ENCODE results near the gene DAPK1. TPM values are rescaled to one million over a fixed set of nuclear protein-coding genes. Genes with fewer than 3 reads are reported as not detected.

DAPK1 gene
- polyA plus RNA-seq, 1 of the 3 experiments (the other 2 are of a cell fraction) = 0.61 TPM

- Histone ChIP-seq H3K27me3 (ENCODE audit: insufficient read depth) (no peaks in the 10 kb centered on the region), H3K9ac (no peak overlapping the region), H3K4me1 (ENCODE audit: control insufficient read depth in 1 of 2, insufficient read depth in 2 of 2, low read depth in 1 of 2, low read length in 1 of 2) (no peaks in the 10 kb centered on the region; a peak in 1 of 4 replicates), H3K4me3 (ENCODE audit: low read depth in 2 of 2, low read length in 1 of 2) (no peak overlapping the region), H3K36me3 (replicated peaks in 1 of 2; ENCODE audit: control insufficient read depth in 1 of 2, insufficient read depth in 2 of 2, low read length in 1 of 2) (no peaks in the 10 kb centered on the region), H2AFZ (ENCODE audit: low read depth) (no peak overlapping the region), H3K9me3 (no peaks in the 10 kb centered on the region), H3K79me2 (ENCODE audit: insufficient read depth) (no peaks in the 10 kb centered on the region), H4K20me1 (ENCODE audit: insufficient read depth) (no peaks in the 10 kb centered on the region), H3F3A (replicated peaks; ENCODE audit: insufficient read depth) (no peaks in the 10 kb centered on the region), H3K27ac (ENCODE audit: low read depth in 2 of 2, low read length in 1 of 2) (no peak overlapping the region), H3K9me2 (no peaks in the 10 kb centered on the region), H3K4me2 (no peak overlapping the region)
- ChIA-PET CTCF (interaction anchor here (1.0 to 5.0 kb wide), 7 partner anchors 9 to 335 kb away, joined by 3 to 29 read pairs (median 7); partner anchors contain the start of gene CTSL), POLR2A (interaction anchor here (1.1 kb wide), 1 partner anchor 49 kb away, joined by 3 read pairs; the partner anchor contains the start of gene CTSL)
- no peak for DNase-seq
- no peak for TF ChIP-seq TCF12 (IDR thresholded peaks at IDR 0.05)
- TF ChIP-seq FOXJ3 (CRISPR knock-in tag; IDR thresholded peaks at IDR 0.05) = no peak
- no peak for TF ChIP-seq TEAD4 (IDR thresholded peaks at IDR 0.05; ENCODE audit: borderline replicate concordance, insufficient read depth)
- no peak for TF ChIP-seq RAD21 (IDR thresholded peaks at IDR 0.05; ENCODE audit: low read length)
- no peak for TF ChIP-seq YY1 (IDR thresholded peaks at IDR 0.05; ENCODE audit: low read depth)
- no peak for TF ChIP-seq RCOR1 (IDR thresholded peaks at IDR 0.05; ENCODE audit: low read length)
- 65% methylated on average over 8 of the region's 14 CpGs for WGBS (ENCODE audit: low lambda C conversion rate)
Measured at GRCh38 chr9:87676976-87677775, 179.5 kb downstream of the DAPK1 start.

GRCh38 chr9:87677776-87678587 lies 180.3 kb downstream of the DAPK1 start:
- no peak overlapping the region for H2AFZ ChIP-seq (ENCODE audit: low read depth)
- 76% methylated on average over 16 of the region's 17 CpGs for WGBS (ENCODE audit: low lambda C conversion rate)
- H3K36me3 ChIP-seq (replicated peaks in 1 of 2; ENCODE audit: control insufficient read depth in 1 of 2, insufficient read depth in 2 of 2, low read length in 1 of 2) = no peaks in the 10 kb centered on the region
- H3K4me3 ChIP-seq (ENCODE audit: low read depth in 2 of 2, low read length in 1 of 2) = no peak overlapping the region; a peak in 1 of 4 replicates
- CTCF ChIA-PET = interaction anchor here (0.8 to 5.0 kb wide), 12 partner anchors 10 to 362 kb away, joined by 3 to 29 read pairs (median 4); partner anchors contain the start of gene CTSL
- no peak for TF ChIP-seq CHD2 (IDR thresholded peaks at IDR 0.05; ENCODE audit: low read length, partially characterized antibody)
- TF ChIP-seq RXRA (IDR thresholded peaks at IDR 0.05; ENCODE audit: borderline replicate concordance, low read depth) = no peak
- no peak for TF ChIP-seq FOXM1 (IDR thresholded peaks at IDR 0.05; ENCODE audit: low read depth)
- TF ChIP-seq FOXJ3 (CRISPR knock-in tag; IDR thresholded peaks at IDR 0.05) = no peak
- no peak for TF ChIP-seq TAF1 (IDR thresholded peaks at IDR 0.05; ENCODE audit: borderline replicate concordance, low read depth, low read length)
- no peak for TF ChIP-seq EP300 (IDR thresholded peaks at IDR 0.05; ENCODE audit: borderline replicate concordance in 1 of 2, low read depth in 1 of 2, low read length in 1 of 2)
- TF ChIP-seq ZBTB33 (IDR thresholded peaks at IDR 0.05; ENCODE audit: borderline replicate concordance, low read depth) = no peak
- no peak for TF ChIP-seq EZH2phosphoT487 (IDR thresholded peaks at IDR 0.05; ENCODE audit: borderline replicate concordance, low read depth)
- no peak for TF ChIP-seq JUND (IDR thresholded peaks at IDR 0.05)
- TF ChIP-seq YY1 (IDR thresholded peaks at IDR 0.05; ENCODE audit: low read depth) = no peak
- no peak for TF ChIP-seq GATA2 (CRISPR knock-in tag; IDR thresholded peaks at IDR 0.05)
- H3K27ac ChIP-seq (ENCODE audit: low read depth in 2 of 2, low read length in 1 of 2) = no peak overlapping the region
- POLR2A ChIA-PET = interaction anchor here (1.1 kb wide), 1 partner anchor 48 kb away, joined by 3 read pairs; the partner anchor contains the start of gene CTSL
- no peak for DNase-seq
- no peaks in the 10 kb centered on the region for H3F3A ChIP-seq (replicated peaks; ENCODE audit: insufficient read depth)
- no peaks in the 10 kb centered on the region for H3K79me2 ChIP-seq (ENCODE audit: insufficient read depth)
- H3K4me2 ChIP-seq = no peak overlapping the region
- no peak overlapping the region for H3K9ac ChIP-seq
- H3K9me2 ChIP-seq = no peaks in the 10 kb centered on the region
- H3K9me3 ChIP-seq = no peaks in the 10 kb centered on the region
- no peaks in the 10 kb centered on the region; a peak in 1 of 4 replicates for H3K4me1 ChIP-seq (ENCODE audit: control insufficient read depth in 1 of 2, insufficient read depth in 2 of 2, low read depth in 1 of 2, low read length in 1 of 2)
- H3K27me3 ChIP-seq (ENCODE audit: insufficient read depth) = no peaks in the 10 kb centered on the region
- H4K20me1 ChIP-seq (ENCODE audit: insufficient read depth) = no peaks in the 10 kb centered on the region

All from SK-N-SH (cell line).